Gastrocnemius medialis (tissue), 4 donors: ENCODE data around the gene CD300LD. TPM values are rescaled to one million over a fixed set of nuclear protein-coding genes. Genes with fewer than 3 reads are reported as not detected.
"Not testable (repeated sequence)": the region's sequence is repeated elsewhere in the genome, so short reads cannot be mapped to it uniquely, and the experiment has no call there.

Experiments used
- ATAC-seq, 2 donors: fragments of 150-250 bp; one replicate each; pipeline ENCODE4 v1.9.1; 2016
- DNase-seq, 2 donors: peaks; one replicate each; pipeline ENCODE4 v3.0.0-alpha.2; 2019
- H3K27ac ChIP-seq, 4 donors: fragments of 200-600 bp; sonication (generic); 1 replicate in 1 of 4; 2 replicates in 3 of 4; pipeline ENCODE4 v1.5.1; 2016 to 2018; ENCODE audit warnings: mild to moderate bottlenecking in 2 of 4, moderate library complexity in 1 of 4
- H3K27me3 ChIP-seq, 3 donors: fragments of 200-600 bp; sonication (generic) in 2 of 3; 1 replicate in 1 of 3; 2 replicates in 2 of 3; pipeline versions ENCODE4 v1.5.1 to v1.6.0; 2016 to 2019; ENCODE audit warnings: mild to moderate bottlenecking in 1 of 3, moderate library complexity in 1 of 3
- H3K36me3 ChIP-seq, 2 donors: fragments of 200-600 bp; sonication (generic) in 1 of 2; one replicate each; pipeline ENCODE4 v1.5.1; 2017 to 2018
- H3K4me1 ChIP-seq, 2 donors: fragments of 200-600 bp; sonication (generic) in 1 of 2; one replicate each; pipeline ENCODE4 v1.5.1; 2016 to 2017; ENCODE audit warnings: mild to moderate bottlenecking in 2 of 2
- H3K4me3 ChIP-seq, 4 donors: fragments of 200-600 bp; sonication (generic) in 3 of 4; 1 replicate in 1 of 4; 2 replicates in 3 of 4; pipeline ENCODE4 v1.5.1; 2016 to 2019; ENCODE audit warnings: mild to moderate bottlenecking in 2 of 4
- H3K9me3 ChIP-seq, 3 donors: fragments of 200-600 bp; sonication (generic) in 2 of 3; 1 replicate in 1 of 3; 2 replicates in 2 of 3; pipeline ENCODE4 v1.5.1; 2016 to 2019
- CTCF ChIP-seq, 5 experiments: fragments of 450-650 bp in 3 of 5; fragments of 200-600 bp in 2 of 5; sonication (generic) in 2 of 5; IDR thresholded peaks in 4 of 5; conservative IDR thresholded peaks in 1 of 5; 1 replicate in 4 of 5; 2 replicates in 1 of 5; pipeline ENCODE4 v1.5.1; 2016 to 2019; ENCODE audit warnings: antibody characterized with exemption in 5 of 5, mild to moderate bottlenecking in 3 of 5, moderate library complexity in 3 of 5
- POLR2A ChIP-seq, 2 donors: fragments of 450-650 bp; IDR thresholded peaks; one replicate each; pipeline ENCODE4 v1.6.1; 2017; ENCODE audit warnings: antibody characterized with exemption in 2 of 2, mild to moderate bottlenecking in 2 of 2, moderate library complexity in 2 of 2
- in situ Hi-C, 4 donors: fragments of 200-750 bp; cut with MboI; loops; one replicate each; pipeline versions ENCODE4 v1.15.0 to v1.8.0; 2017; ENCODE audit warnings: low sequenced_read_pairs in 4 of 4
- intact Hi-C: fragments of 100-400 bp; cut with DNase I; formaldehyde crosslinking; loops from one replicate; pipeline ENCODE4 v1.15.1; 2023; ENCODE audit warnings: low total_unique reads
- total RNA-seq, 4 donors: library from RNA; depleted of rRNA; stranded (reverse); fragments of >200 nt; gene quantifications; one replicate each; pipeline versions ENCODE4 v1.1.0 to v1.2.3, GENCODE V29; 2016

Gene CD300LD
- total RNA-seq, 4 donors from 2014 or later, result not detected

- no peak for ATAC-seq
- no peak for TF ChIP-seq CTCF (IDR thresholded peaks at IDR 0.05 in 4 of 5, conservative IDR thresholded peaks at IDR 0.05 in 1 of 5)
- TF ChIP-seq POLR2A (IDR thresholded peaks at IDR 0.05), result no peak
- in situ Hi-C loops, result no loop called here
- no peaks in the 10 kb centered on the region for H3K9me3 ChIP-seq
- no peak overlapping the region for H3K27ac ChIP-seq
- H3K4me3 ChIP-seq, result no peak overlapping the region
- intact Hi-C loops, result no loop called here
- H3K4me1 ChIP-seq, result no peaks in the 10 kb centered on the region
- H3K27me3 ChIP-seq, result peaks cover 5 to 14% (median 7%) of the 10 kb centered on the region in 3 donors
- DNase-seq, result no peak
- no peaks in the 10 kb centered on the region for H3K36me3 ChIP-seq
Observed at GRCh38 chr17:74637265-74637664, 45.2 kb upstream of the CD300LD start.

GRCh38 chr17:74636541-74637085 lies 44.5 kb upstream of the CD300LD start:
- H3K4me1 ChIP-seq, in situ Hi-C loops, intact Hi-C loops, H3K9me3 ChIP-seq, H3K36me3 ChIP-seq, DNase-seq, H3K27ac ChIP-seq, ATAC-seq, H3K4me3 ChIP-seq: not testable (repeated sequence)
- H3K27me3 ChIP-seq, result peaks cover 5 to 14% (median 7%) of the 10 kb centered on the region in 3 donors

- no peaks in the 10 kb centered on the region for H3K36me3 ChIP-seq
- H3K4me1 ChIP-seq, result no peaks in the 10 kb centered on the region
- TF ChIP-seq POLR2A (IDR thresholded peaks at IDR 0.05) (no peak), CTCF (IDR thresholded peaks at IDR 0.05 in 4 of 5, conservative IDR thresholded peaks at IDR 0.05 in 1 of 5) (no peak)
- in situ Hi-C loops, result no loop called here
- H3K27ac ChIP-seq, result no peak overlapping the region
- no peak overlapping the region for H3K4me3 ChIP-seq
- H3K9me3 ChIP-seq, result no peaks in the 10 kb centered on the region
- DNase-seq, result no peak
- intact Hi-C loops, result no loop called here
- ATAC-seq, result no peak
- H3K27me3 ChIP-seq, result peaks cover 5 to 14% (median 11%) of the 10 kb centered on the region in 3 donors
Observed at GRCh38 chr17:74635418-74635817, 43.3 kb upstream of the CD300LD start.

GRCh38 chr17:74633326-74633725 lies 41.2 kb upstream of the CD300LD start:
- Histone ChIP-seq H3K4me3 (no peak overlapping the region), H3K27me3 (peaks cover 0 to 12% (median 10%) of the 10 kb centered on the region in 3 donors), H3K9me3 (no peaks in the 10 kb centered on the region), H3K27ac (no peak overlapping the region), H3K36me3 (no peaks in the 10 kb centered on the region), H3K4me1 (no peaks in the 10 kb centered on the region)
- no peak for TF ChIP-seq POLR2A (IDR thresholded peaks at IDR 0.05)
- TF ChIP-seq CTCF (IDR thresholded peaks at IDR 0.05 in 4 of 5, conservative IDR thresholded peaks at IDR 0.05 in 1 of 5), result no peak
- no peak for DNase-seq
- ATAC-seq, result no peak
- in situ Hi-C loops (no loop called here), intact Hi-C loops (no loop called here)

GRCh38 chr17:74632617-74633016 lies 40.5 kb upstream of the CD300LD start:
- H3K9me3 ChIP-seq, result no peaks in the 10 kb centered on the region
- H3K4me3 ChIP-seq, result no peak overlapping the region
- H3K4me1 ChIP-seq, result no peaks in the 10 kb centered on the region
- DNase-seq, result no peak
- H3K27ac ChIP-seq, result no peak overlapping the region
- intact Hi-C loops (no loop called here), in situ Hi-C loops (no loop called here)
- ATAC-seq, result no peak
- no peaks in the 10 kb centered on the region for H3K36me3 ChIP-seq
- TF ChIP-seq POLR2A (IDR thresholded peaks at IDR 0.05) (no peak), CTCF (IDR thresholded peaks at IDR 0.05 in 4 of 5, conservative IDR thresholded peaks at IDR 0.05 in 1 of 5) (no peak)
- H3K27me3 ChIP-seq, result peaks cover 0 to 9% (median 7%) of the 10 kb centered on the region in 3 donors
